ENCODE data around the gene TMEM204.

The TMEM204 gene

GRCh38 chr16:1533443-1533951 lies at the start of gene TMEM204:
Gene TMEM204, plus strand, starts transcription at chr16:1533666. Its CDS starts 610 bp downstream, at chr16:1534276.
- peaks cover 23% of the 10 kb centered on the region for H3K4me1 ChIP-seq (ENCODE audit: control insufficient read depth, insufficient read depth, low read length, unreplicated experiment)
- peak within 1 kb of the TSS; percentile 76 for H2AFZ ChIP-seq (ENCODE audit: low read length, unreplicated experiment)
- peak within 1 kb of the TSS; percentile 95 for H3K4me3 ChIP-seq (ENCODE audit: low read depth, low read length)
- H3K27ac ChIP-seq (ENCODE audit: low read depth, low read length), result peak within 1 kb of the TSS; percentile 23; the same call in 1 of the 2 replicates
- no peaks in the 10 kb centered on the region for H3K36me3 ChIP-seq (ENCODE audit: insufficient read depth, low read length)
- peaks cover 33% of the 10 kb centered on the region for H3K79me2 ChIP-seq (ENCODE audit: control insufficient read depth, insufficient read depth, low read length, unreplicated experiment)
- H3K27me3 ChIP-seq (ENCODE audit: insufficient read depth, low read length), result no peaks in the 10 kb centered on the region

GRCh38 chr16:1485847-1486496 lies 47.5 kb upstream of the TMEM204 start:
- Histone ChIP-seq H3K4me3 (ENCODE audit: low read depth, low read length) (no peak overlapping the region), H3K27ac (ENCODE audit: low read depth, low read length) (no peak overlapping the region), H3K36me3 (ENCODE audit: insufficient read depth, low read length) (no peaks in the 10 kb centered on the region), H2AFZ (ENCODE audit: low read length, unreplicated experiment) (no peak overlapping the region), H3K79me2 (ENCODE audit: control insufficient read depth, insufficient read depth, low read length, unreplicated experiment) (no peaks in the 10 kb centered on the region), H3K27me3 (ENCODE audit: insufficient read depth, low read length) (no peaks in the 10 kb centered on the region), H3K4me1 (ENCODE audit: control insufficient read depth, insufficient read depth, low read length, unreplicated experiment) (no peaks in the 10 kb centered on the region)

GRCh38 chr16:1486551-1487390 lies 46.7 kb upstream of the TMEM204 start:
- Histone ChIP-seq H3K4me1 (ENCODE audit: control insufficient read depth, insufficient read depth, low read length, unreplicated experiment) (no peaks in the 10 kb centered on the region), H3K27me3 (ENCODE audit: insufficient read depth, low read length) (no peaks in the 10 kb centered on the region), H2AFZ (ENCODE audit: low read length, unreplicated experiment) (no peak overlapping the region), H3K36me3 (ENCODE audit: insufficient read depth, low read length) (no peaks in the 10 kb centered on the region), H3K4me3 (ENCODE audit: low read depth, low read length) (no peak overlapping the region), H3K79me2 (ENCODE audit: control insufficient read depth, insufficient read depth, low read length, unreplicated experiment) (no peaks in the 10 kb centered on the region), H3K27ac (ENCODE audit: low read depth, low read length) (no peak overlapping the region)

- Histone ChIP-seq H3K4me1 (ENCODE audit: control insufficient read depth, insufficient read depth, low read length, unreplicated experiment) (peaks cover under 1% of the 10 kb centered on the region), H2AFZ (ENCODE audit: low read length, unreplicated experiment) (no peak overlapping the region), H3K4me3 (ENCODE audit: low read depth, low read length) (no peak overlapping the region), H3K79me2 (ENCODE audit: control insufficient read depth, insufficient read depth, low read length, unreplicated experiment) (no peaks in the 10 kb centered on the region), H3K27me3 (ENCODE audit: insufficient read depth, low read length) (no peaks in the 10 kb centered on the region), H3K27ac (ENCODE audit: low read depth, low read length) (no peak overlapping the region), H3K36me3 (ENCODE audit: insufficient read depth, low read length) (no peaks in the 10 kb centered on the region)
These were observed 45.9 kb upstream of the TMEM204 start for GRCh38 chr16:1487395-1488053.

GRCh38 chr16:1488054-1488601 lies 45.3 kb upstream of the TMEM204 start:
- peaks cover 3% of the 10 kb centered on the region for H3K4me1 ChIP-seq (ENCODE audit: control insufficient read depth, insufficient read depth, low read length, unreplicated experiment)
- no peaks in the 10 kb centered on the region for H3K27me3 ChIP-seq (ENCODE audit: insufficient read depth, low read length)
- no peaks in the 10 kb centered on the region for H3K36me3 ChIP-seq (ENCODE audit: insufficient read depth, low read length)
- H2AFZ ChIP-seq (ENCODE audit: low read length, unreplicated experiment), result no peak overlapping the region
- no peak overlapping the region for H3K4me3 ChIP-seq (ENCODE audit: low read depth, low read length)
- no peaks in the 10 kb centered on the region for H3K79me2 ChIP-seq (ENCODE audit: control insufficient read depth, insufficient read depth, low read length, unreplicated experiment)
- H3K27ac ChIP-seq (ENCODE audit: low read depth, low read length), result no peak overlapping the region

GRCh38 chr16:1488619-1489018 lies 44.8 kb upstream of the TMEM204 start, which contains the start of gene PTX4:
Gene PTX4, minus strand, starts transcription at chr16:1488944. Its CDS starts 35 bp downstream, at chr16:1488909.
- peaks cover under 1% of the 10 kb centered on the region for H3K79me2 ChIP-seq (ENCODE audit: control insufficient read depth, insufficient read depth, low read length, unreplicated experiment)
- no peaks in the 10 kb centered on the region for H3K36me3 ChIP-seq (ENCODE audit: insufficient read depth, low read length)
- no peak within 1 kb of the TSS for H3K27ac ChIP-seq (ENCODE audit: low read depth, low read length)
- no peak within 1 kb of the TSS for H3K4me3 ChIP-seq (ENCODE audit: low read depth, low read length)
- H2AFZ ChIP-seq (ENCODE audit: low read length, unreplicated experiment), result no peak within 1 kb of the TSS
- H3K27me3 ChIP-seq (ENCODE audit: insufficient read depth, low read length), result no peaks in the 10 kb centered on the region
- H3K4me1 ChIP-seq (ENCODE audit: control insufficient read depth, insufficient read depth, low read length, unreplicated experiment), result peaks cover 3% of the 10 kb centered on the region

- no peaks in the 10 kb centered on the region for H3K27me3 ChIP-seq (ENCODE audit: insufficient read depth, low read length)
- H3K4me3 ChIP-seq (ENCODE audit: low read depth, low read length), result no peak overlapping the region
- H3K4me1 ChIP-seq (ENCODE audit: control insufficient read depth, insufficient read depth, low read length, unreplicated experiment), result peaks cover 3% of the 10 kb centered on the region
- H2AFZ ChIP-seq (ENCODE audit: low read length, unreplicated experiment), result no peak overlapping the region
- H3K27ac ChIP-seq (ENCODE audit: low read depth, low read length), result no peak overlapping the region
- peaks cover 5% of the 10 kb centered on the region for H3K79me2 ChIP-seq (ENCODE audit: control insufficient read depth, insufficient read depth, low read length, unreplicated experiment)
- no peaks in the 10 kb centered on the region for H3K36me3 ChIP-seq (ENCODE audit: insufficient read depth, low read length)
These were observed 44.4 kb upstream of the TMEM204 start for GRCh38 chr16:1489077-1489476.

- no peaks in the 10 kb centered on the region for H3K27me3 ChIP-seq (ENCODE audit: insufficient read depth, low read length)
- no peaks in the 10 kb centered on the region; the same call in 1 of the 2 replicates for H3K36me3 ChIP-seq (ENCODE audit: insufficient read depth, low read length)
- H2AFZ ChIP-seq (ENCODE audit: low read length, unreplicated experiment), result no peak overlapping the region
- H3K4me3 ChIP-seq (ENCODE audit: low read depth, low read length), result no peak overlapping the region
- peaks cover 10% of the 10 kb centered on the region for H3K4me1 ChIP-seq (ENCODE audit: control insufficient read depth, insufficient read depth, low read length, unreplicated experiment)
- no peak overlapping the region for H3K27ac ChIP-seq (ENCODE audit: low read depth, low read length)
- H3K79me2 ChIP-seq (ENCODE audit: control insufficient read depth, insufficient read depth, low read length, unreplicated experiment), result peaks cover 21% of the 10 kb centered on the region
These were observed 42.1 kb upstream of the TMEM204 start for GRCh38 chr16:1491327-1491726.

GRCh38 chr16:1492082-1492922 lies 41.2 kb upstream of the TMEM204 start:
- peaks cover 10% of the 10 kb centered on the region for H3K4me1 ChIP-seq (ENCODE audit: control insufficient read depth, insufficient read depth, low read length, unreplicated experiment)
- peak overlapping the region; percentile 86; the same call in 1 of the 2 replicates for H3K27ac ChIP-seq (ENCODE audit: low read depth, low read length)
- peaks cover 21% of the 10 kb centered on the region for H3K79me2 ChIP-seq (ENCODE audit: control insufficient read depth, insufficient read depth, low read length, unreplicated experiment)
- H3K27me3 ChIP-seq (ENCODE audit: insufficient read depth, low read length), result no peaks in the 10 kb centered on the region
- peak overlapping the region; percentile 84 for H2AFZ ChIP-seq (ENCODE audit: low read length, unreplicated experiment)
- no peaks in the 10 kb centered on the region; the same call in 1 of the 2 replicates for H3K36me3 ChIP-seq (ENCODE audit: insufficient read depth, low read length)
- H3K4me3 ChIP-seq (ENCODE audit: low read depth, low read length), result peak overlapping the region; percentile 100

Measured in ACC112 (cell line).